Fibroblast of peridontal ligament (primary cell): Measurements from ENCODE around the gene MPC2.
A peak's percentile ranks its signal among the peaks of the same experiment; 100 is the strongest.
"Not testable (repeated sequence)": the region's sequence is repeated elsewhere in the genome, so short reads cannot be mapped to it uniquely, and the experiment has no call there.

ENCODE experiments used
- DNase-seq: peaks from one replicate; pipeline ENCODE4 v3.0.0-alpha.2; 2010; ENCODE audit errors: extremely low read depth

The MPC2 gene

DNA sequence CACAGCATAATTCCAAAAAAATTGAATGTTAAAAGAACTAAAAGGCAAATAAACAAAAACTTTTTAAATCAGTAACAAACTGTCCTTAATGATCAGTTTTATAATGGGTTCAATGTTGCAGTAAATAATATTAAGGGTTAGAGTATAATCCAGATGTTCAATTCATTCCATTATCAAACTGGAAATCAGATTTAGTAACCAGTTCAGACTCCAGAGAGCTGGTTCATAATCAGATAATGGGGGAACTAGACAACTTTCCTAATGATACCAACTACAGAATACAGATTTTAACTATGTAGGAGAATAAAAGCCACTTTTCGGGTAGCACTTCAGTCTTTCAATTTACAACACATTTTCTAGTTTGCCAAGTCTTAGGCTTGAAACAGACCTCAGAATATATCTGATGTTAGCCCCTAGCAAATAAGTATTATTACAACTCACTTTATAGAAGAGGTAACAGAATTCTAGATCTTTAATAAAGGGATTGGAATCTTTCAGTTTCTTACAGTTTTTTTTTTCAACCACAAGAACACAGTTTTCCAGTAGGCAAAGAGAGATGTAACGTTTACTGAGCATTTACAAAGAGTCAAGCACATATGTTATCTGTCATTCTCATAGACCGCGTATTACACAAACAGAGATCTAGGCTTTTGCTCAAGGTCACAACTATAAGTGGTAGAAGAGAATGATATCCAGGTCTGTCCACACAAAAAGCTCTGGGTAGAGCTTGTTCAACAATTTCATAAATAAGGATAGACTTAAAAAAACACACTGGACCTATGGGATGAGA lies 2.3 kb downstream of the MPC2 start:
- DNase-seq: peak; percentile 41

GRCh38 chr1:167933788-167934187 lies 3.1 kb downstream of the MPC2 start:
- DNase-seq: no peak

GRCh38 chr1:167929725-167930124 lies 7.1 kb downstream of the MPC2 start:
- no peak for DNase-seq

GRCh38 chr1:167928919-167929318 lies 8.0 kb downstream of the MPC2 start:
- not testable (repeated sequence) for DNase-seq

DNA sequence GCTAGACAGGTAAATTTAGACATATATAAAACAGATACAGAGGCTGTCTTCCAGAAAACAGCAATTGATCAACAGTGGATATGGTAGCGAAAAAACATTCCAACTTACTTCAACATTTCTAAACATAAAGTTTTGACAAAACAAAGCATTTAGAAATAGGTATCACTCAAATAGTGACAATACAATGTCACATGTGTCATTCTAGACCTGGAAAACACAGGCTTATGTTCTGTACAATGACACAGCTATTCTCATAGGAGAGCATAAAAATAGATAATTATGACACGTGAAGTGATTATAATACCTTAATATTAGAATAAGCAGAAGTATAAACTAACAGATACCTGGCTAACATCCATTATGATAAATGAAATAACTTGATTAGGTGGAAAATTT lies 8.4 kb downstream of the MPC2 start:
- DNase-seq: no peak

DNA sequence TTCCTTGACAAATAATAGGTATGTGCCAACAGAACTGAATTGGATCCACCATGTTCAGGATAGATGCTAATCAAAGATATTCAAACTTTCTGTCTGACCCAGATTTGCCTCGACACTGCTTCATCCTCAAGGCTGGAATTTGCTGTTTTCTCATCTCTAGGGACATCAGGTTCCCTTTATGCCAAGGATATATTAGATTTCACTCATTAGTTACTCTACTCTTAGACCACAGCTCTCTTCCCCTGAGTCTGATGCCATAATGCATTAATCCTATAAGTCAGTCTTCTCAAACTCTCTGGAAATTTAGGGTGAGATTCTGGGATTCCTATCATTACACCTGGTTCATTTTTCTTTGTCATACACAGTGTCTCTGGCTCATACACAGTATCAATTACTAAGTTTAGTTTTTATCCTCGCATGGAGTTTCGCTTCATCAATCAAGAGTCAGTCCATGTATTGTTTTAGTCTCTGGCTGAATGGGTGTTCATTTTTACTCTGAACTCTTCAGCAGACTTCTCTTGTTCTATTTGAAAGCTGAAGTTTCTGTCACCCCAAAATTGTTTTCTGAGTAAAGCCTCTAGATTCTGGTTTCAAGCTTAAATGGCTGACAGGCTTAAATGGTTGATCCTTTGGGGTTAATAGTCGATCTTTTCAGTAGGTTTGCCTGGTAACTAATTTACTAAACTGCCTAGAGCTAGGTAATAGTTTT lies 9.7 kb downstream of the MPC2 start:
- peak; percentile 14 for DNase-seq

DNA sequence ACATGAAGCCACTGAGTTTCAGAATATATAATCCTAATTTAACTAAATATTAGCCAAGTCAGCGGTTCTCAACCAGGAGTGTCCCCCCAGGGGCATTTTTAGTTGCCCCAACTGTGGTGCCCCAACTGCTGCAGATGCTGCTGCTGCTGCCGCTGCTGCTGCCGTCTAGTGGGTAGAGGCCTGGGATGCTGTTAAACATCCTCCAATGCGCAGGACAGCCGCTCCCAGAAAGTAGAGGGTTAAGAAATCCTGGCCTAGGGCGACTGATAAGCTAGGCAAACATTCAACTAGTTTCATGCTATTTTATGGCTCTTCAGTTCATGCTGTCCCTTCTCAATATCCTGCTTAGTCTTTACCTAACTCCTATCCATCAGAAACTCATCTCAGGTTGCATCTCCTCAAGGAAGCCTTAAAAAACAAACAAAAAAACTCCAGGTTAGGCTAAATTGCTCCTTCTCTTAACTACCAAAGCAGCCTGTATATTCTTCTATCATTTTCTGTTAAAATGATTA lies 10.3 kb downstream of the MPC2 start:
- no peak for DNase-seq

DNA sequence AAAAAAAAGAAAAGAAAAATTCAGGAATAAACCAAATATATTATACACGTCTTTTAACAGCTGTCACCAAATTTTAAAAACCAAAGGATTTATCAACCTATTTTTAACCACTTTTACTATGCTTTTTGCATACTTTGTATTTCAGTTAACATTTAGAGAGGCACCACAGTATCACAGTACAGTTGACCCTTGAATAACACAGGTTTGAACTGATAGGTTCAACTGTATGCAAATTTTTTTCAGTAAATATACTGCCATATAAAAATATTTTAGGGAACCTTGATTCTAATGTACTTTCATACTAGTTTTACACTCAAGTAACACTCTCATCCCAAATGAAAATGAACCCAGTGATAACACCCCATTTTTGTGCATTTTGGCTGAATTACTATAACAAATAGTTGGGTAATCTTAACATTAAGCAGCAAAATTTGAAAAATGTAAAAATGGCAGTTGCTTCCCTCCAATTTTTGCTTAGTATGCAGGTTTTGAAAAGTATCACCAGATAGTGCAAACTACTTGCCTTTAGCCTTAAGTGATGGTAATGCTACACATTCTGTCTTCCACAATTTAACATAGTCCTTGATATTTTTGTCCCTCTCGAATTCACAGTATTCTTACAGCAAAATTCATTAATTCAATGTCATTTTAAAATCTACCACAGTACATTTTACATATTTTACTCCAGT lies 12.2 kb downstream of the MPC2 start:
- DNase-seq: no peak

- no peak for DNase-seq
Measured at GRCh38 chr1:167924102-167924501, 12.8 kb downstream of the MPC2 start.

- no peak for DNase-seq
Measured at GRCh38 chr1:167923324-167924056, 13.4 kb downstream of the MPC2 start.

- no peak for DNase-seq
Measured at GRCh38 chr1:167922611-167923074, 14.2 kb downstream of the MPC2 start.

- peak; percentile 76 for DNase-seq
Measured at GRCh38 chr1:167922023-167922422, 14.8 kb downstream of the MPC2 start.

DNA sequence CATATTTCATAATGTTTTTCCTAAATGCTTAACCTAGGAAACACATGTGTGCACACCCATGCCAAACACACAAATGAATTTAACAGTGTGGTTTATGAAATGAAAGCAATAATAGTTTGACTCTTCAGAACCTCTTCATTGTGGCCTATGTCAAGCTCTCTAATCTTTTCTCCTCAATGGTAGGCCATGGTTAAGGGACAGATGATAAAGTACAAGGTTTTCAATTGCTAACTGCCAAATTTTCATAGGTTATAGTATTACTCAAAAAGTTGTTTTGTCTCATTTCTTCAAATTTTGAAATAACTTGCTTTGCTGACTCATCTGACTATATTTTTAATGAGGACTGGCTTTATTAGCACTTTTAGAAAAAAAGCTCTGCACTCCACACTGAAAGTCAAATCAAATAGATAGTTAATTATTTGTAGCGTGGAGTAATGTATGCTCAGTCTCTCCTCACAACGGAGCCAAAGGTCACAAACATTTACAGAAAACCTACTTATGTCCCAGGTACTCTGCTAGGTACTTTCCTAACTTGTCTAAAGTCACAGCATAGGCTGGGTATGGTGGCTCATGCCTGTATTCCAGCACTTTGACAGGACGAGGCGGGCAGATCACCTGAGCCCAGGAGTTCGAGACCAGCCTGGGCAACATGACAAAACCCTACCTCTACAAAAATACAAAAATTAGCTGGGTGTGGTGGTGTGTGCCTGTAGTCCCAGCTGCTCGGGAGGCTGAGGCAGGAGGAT lies 19.9 kb downstream of the MPC2 start:
- no peak for DNase-seq

- DNase-seq: no peak
Measured at GRCh38 chr1:167915569-167915968, 21.3 kb downstream of the MPC2 start.

DNA sequence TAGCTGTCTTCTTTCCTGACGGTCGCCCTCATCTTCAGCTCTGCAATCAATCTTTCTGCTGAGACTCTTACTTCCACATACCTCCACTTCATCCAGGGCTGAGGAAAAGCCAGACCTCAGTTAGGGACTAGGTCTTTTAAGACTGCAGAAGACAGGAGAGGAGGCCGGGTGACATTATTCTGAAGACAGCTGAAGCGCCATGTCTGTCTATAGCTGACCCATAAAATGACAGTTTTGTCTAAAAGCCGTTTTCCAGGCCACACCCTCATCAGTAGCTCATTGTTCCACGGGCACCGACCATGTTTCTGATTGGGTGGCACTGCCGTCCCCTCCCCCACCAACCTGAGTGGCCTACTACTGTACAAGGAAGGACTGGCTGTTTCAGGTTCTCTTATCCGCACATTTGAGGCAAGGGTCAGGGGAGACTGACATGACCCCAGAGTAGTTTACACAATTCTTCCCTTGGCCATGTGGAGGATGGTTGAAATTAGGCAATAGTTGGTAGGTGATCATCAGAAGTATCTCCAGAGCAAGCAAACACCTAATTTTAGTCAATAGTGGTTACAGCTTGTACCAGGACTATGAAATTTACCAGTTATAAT lies 22.9 kb downstream of the MPC2 start, which contains the start of gene ADCY10:
ADCY10 (minus strand) TSS at position 240 of the 602 bp plus-strand sequence. CDS start 8,994 bp downstream, outside the sequence.
- DNase-seq: no peak

- DNase-seq: no peak
Measured at GRCh38 chr1:167912294-167912693, 24.6 kb downstream of the MPC2 start.

GRCh38 chr1:167911413-167911812 lies 25.5 kb downstream of the MPC2 start:
- DNase-seq: no peak

DNA sequence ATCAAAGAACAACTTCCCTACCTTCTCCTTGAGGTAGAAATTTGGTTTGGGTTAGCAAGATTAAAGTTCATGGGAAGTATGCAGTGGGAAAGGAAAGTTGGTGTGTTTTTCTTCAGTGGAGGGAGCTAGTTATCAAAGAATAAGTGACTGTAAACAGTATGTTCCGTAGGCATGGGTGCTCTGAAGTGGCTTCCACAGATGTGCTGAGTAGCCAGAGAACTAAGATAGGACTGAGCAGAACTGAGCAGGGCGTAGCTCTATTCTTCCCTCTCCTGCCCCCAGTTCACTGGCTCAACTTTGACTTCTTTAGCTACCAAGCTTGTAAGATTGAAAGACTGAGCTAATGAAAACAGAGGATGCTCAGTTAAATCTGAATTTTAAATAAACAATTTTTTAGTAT lies 26.3 kb downstream of the MPC2 start:
- DNase-seq: no peak

DNA sequence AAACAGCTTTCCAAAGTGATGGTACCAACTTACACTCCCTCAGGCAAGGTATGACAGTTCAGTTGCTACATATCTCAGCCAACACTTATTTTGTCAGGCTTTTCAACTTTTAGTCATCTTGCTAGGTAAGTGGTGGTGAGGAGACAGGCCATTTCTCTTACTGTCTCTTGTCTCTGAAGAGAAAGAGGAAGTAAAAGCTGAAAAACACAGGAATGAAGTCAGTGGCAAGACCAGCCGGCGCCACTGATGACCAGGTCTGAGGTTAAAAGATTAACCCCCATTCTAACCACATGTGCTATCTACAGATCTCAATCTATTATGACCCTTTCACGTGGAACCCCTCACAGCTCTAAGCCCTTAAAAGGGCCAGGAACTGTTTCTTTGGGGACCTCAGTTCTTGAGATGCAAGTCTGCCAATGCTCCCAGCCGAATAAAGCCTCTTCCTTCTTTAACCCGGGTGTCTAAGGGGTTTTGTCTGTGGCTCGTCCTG lies 27.1 kb downstream of the MPC2 start:
- no peak for DNase-seq

GRCh38 chr1:167905671-167906070 lies 31.2 kb downstream of the MPC2 start:
- DNase-seq: peak; percentile 45
